ENCODE measurements around the gene ANKRA2.

The ANKRA2 gene

GRCh38 chr5:73565139-73565968 lies at the start of gene ANKRA2, which contains the start of gene UTP15:
TSS of gene ANKRA2 (minus strand) at chr5:73565639. CDS start at chr5:73562881, 2,758 bp downstream.
TSS of gene UTP15 (plus strand) at chr5:73565743. CDS start at chr5:73567345, 1,602 bp downstream.
- DNase-seq (ENCODE audit: low read depth in 3 of 3): peak; percentile 96 to 98 (median 97)

- DNase-seq (ENCODE audit: low read depth in 3 of 3): no peak
Measured at GRCh38 chr5:73615085-73615484, 49.6 kb upstream of the ANKRA2 start.

- DNase-seq (ENCODE audit: low read depth in 3 of 3): no peak
Measured at GRCh38 chr5:73612799-73613198, 47.4 kb upstream of the ANKRA2 start.

GRCh38 chr5:73607228-73607627 lies 41.8 kb upstream of the ANKRA2 start:
- no peak for DNase-seq (ENCODE audit: low read depth in 3 of 3)

GRCh38 chr5:73606206-73606753 lies 40.8 kb upstream of the ANKRA2 start:
- no peak for DNase-seq (ENCODE audit: low read depth in 3 of 3)

GRCh38 chr5:73605223-73606087 lies 40.0 kb upstream of the ANKRA2 start:
- no peak for DNase-seq (ENCODE audit: low read depth in 3 of 3)

GRCh38 chr5:73603998-73604397 lies 38.6 kb upstream of the ANKRA2 start:
- no peak for DNase-seq (ENCODE audit: low read depth in 3 of 3)

- DNase-seq (ENCODE audit: low read depth in 3 of 3): no peak
Measured at GRCh38 chr5:73599380-73599779, 33.9 kb upstream of the ANKRA2 start.

GRCh38 chr5:73596705-73597328 lies 31.4 kb upstream of the ANKRA2 start:
- DNase-seq (ENCODE audit: low read depth in 3 of 3): no peak

GRCh38 chr5:73592551-73592950 lies 27.1 kb upstream of the ANKRA2 start:
- DNase-seq (ENCODE audit: low read depth in 3 of 3): no peak

- DNase-seq (ENCODE audit: low read depth in 3 of 3): no peak
Measured at GRCh38 chr5:73591698-73592501, 26.5 kb upstream of the ANKRA2 start.

GRCh38 chr5:73591102-73591695 lies 25.8 kb upstream of the ANKRA2 start:
- peak in 1 of 3 experiments; percentile 22 for DNase-seq (ENCODE audit: low read depth in 3 of 3)

GRCh38 chr5:73587923-73588322 lies 22.5 kb upstream of the ANKRA2 start:
- DNase-seq (ENCODE audit: low read depth in 3 of 3): no peak

- no peak for DNase-seq (ENCODE audit: low read depth in 3 of 3)
Measured at GRCh38 chr5:73582285-73583145, 17.1 kb upstream of the ANKRA2 start.

- no peak for DNase-seq (ENCODE audit: low read depth in 3 of 3)
Measured at GRCh38 chr5:73565969-73566547, 619 bp upstream of the ANKRA2 start.

- no peak for DNase-seq (ENCODE audit: low read depth in 3 of 3)
Measured at GRCh38 chr5:73564675-73565074, 764 bp downstream of the ANKRA2 start.

GRCh38 chr5:73564018-73564417 lies 1.4 kb downstream of the ANKRA2 start:
- DNase-seq (ENCODE audit: low read depth in 3 of 3): no peak

GRCh38 chr5:73558950-73559349 lies 6.5 kb downstream of the ANKRA2 start:
- DNase-seq (ENCODE audit: low read depth in 3 of 3): no peak

GRCh38 chr5:73552642-73553041 lies 12.8 kb downstream of the ANKRA2 start:
- no peak for DNase-seq (ENCODE audit: low read depth in 3 of 3)

All from stimulated activated CD4-positive, alpha-beta T cell treated with anti-CD3 and anti-CD28 coated beads, TNF-alpha, amount 100 ng/mL, for 4 hours (primary cell).